ENCODE results near the gene SP100. TPM values are rescaled to one million over a fixed set of nuclear protein-coding genes. Genes with fewer than 3 reads are reported as not detected.
"Not testable (repeated sequence)": the region's sequence is repeated elsewhere in the genome, so short reads cannot be mapped to it uniquely, and the experiment has no call there.

Gene SP100
- total and polyA plus RNA-seq, 7 experiments from 2014 or later = 103 to 391 (median 211) TPM

GRCh38 chr2:230409316-230409715 lies 6.7 kb upstream of the SP100 start:
- ChIA-PET CTCF (interaction anchor here (0.6 to 0.7 kb wide), 2 partner anchors 65 to 107 kb away, joined by 4 to 5 read pairs; no protein-coding TSS in a partner anchor), POLR2A (interaction anchor here (1.9 kb wide), 1 partner anchor 389 kb away, joined by 5 read pairs; no protein-coding TSS in a partner anchor)
- not testable (repeated sequence) for H3K27me3 ChIP-seq (ENCODE audit: control insufficient read depth in 2 of 2, insufficient read depth in 2 of 2, low read length in 2 of 2); H3K4me3 ChIP-seq (ENCODE audit: low read length); H3K9me3 Mint-ChIP-seq; ATAC-seq; H3K27me3 Mint-ChIP-seq; H3K9me3 ChIP-seq (ENCODE audit: control insufficient read depth in 2 of 3, low read length in 3 of 3)
- peak overlapping the region; percentile 30 for H3K27ac ChIP-seq (ENCODE audit: low read depth, low read length)
- Mint-ChIP-seq H3K36me3 (peaks cover 17 to 34% (median 26%) of the 10 kb centered on the region in 5 donors), H3K4me3 (peak overlapping the region in 4 of 10 donors; percentile 58 to 100 (median 100)), H3K27ac (peak overlapping the region; percentile 44 to 99 (median 88)), H3K4me1 (peaks cover 23 to 79% (median 68%) of the 10 kb centered on the region in 7 donors)
- peak in 1 of 9 donors; percentile 13 for DNase-seq
- peaks cover 15 to 23% of the 10 kb centered on the region in 2 donors for H3K4me1 ChIP-seq (ENCODE audit: control insufficient read depth in 2 of 2, insufficient read depth in 2 of 2, low read length in 2 of 2)
- H3K36me3 ChIP-seq (ENCODE audit: control insufficient read depth in 2 of 3, insufficient read depth in 3 of 3, low read length in 3 of 3) = peaks cover 0 to 18% (median 0%) of the 10 kb centered on the region in 3 experiments
- intact Hi-C loops (cut with micrococcal nuclease) = loop anchor here in 1 of 2 donors (5.0 kb wide), 1 partner anchor 33 kb away; no protein-coding TSS in a partner anchor

GRCh38 chr2:230410263-230410662 lies 5.7 kb upstream of the SP100 start:
- Mint-ChIP-seq H3K27me3 (no peaks in the 10 kb centered on the region), H3K4me3 (peak overlapping the region; percentile 94 to 100 (median 100)), H3K4me1 (peaks cover 30 to 88% (median 78%) of the 10 kb centered on the region in 7 donors), H3K27ac (peak overlapping the region; percentile 97 to 100 (median 99)), H3K9me3 (no peaks in the 10 kb centered on the region), H3K36me3 (peaks cover 8 to 28% (median 18%) of the 10 kb centered on the region in 5 donors)
- peak overlapping the region; percentile 85 for H3K27ac ChIP-seq (ENCODE audit: low read depth, low read length)
- CTCF ChIA-PET = interaction anchor here (1.0 kb wide), 1 partner anchor 150 kb away, joined by 3 read pairs; no protein-coding TSS in a partner anchor
- no peak overlapping the region for H3K4me3 ChIP-seq (ENCODE audit: low read length)
- DNase-seq (no peak), ATAC-seq (no peak)
- intact Hi-C loops (cut with micrococcal nuclease) = loop anchor here (10.0 kb wide), 4 partner anchors 385 to 1295 kb away; partner anchors contain the start of genes FBXO36 (in 1 of the 2), PSMD1 (in 1 of the 2), PTMA (in 1 of the 2) and TRIP12 (in 1 of the 2)
- H3K27me3 ChIP-seq (ENCODE audit: control insufficient read depth in 2 of 2, insufficient read depth in 2 of 2, low read length in 2 of 2) = no peaks in the 10 kb centered on the region
- H3K4me1 ChIP-seq (ENCODE audit: control insufficient read depth in 2 of 2, insufficient read depth in 2 of 2, low read length in 2 of 2) = peaks cover 21 to 26% of the 10 kb centered on the region in 2 donors
- POLR2A ChIA-PET = interaction anchor here (0.7 to 1.9 kb wide), 2 partner anchors 48 to 388 kb away, joined by 3 to 5 read pairs; no protein-coding TSS in a partner anchor
- H3K9me3 ChIP-seq (ENCODE audit: control insufficient read depth in 2 of 3, low read length in 3 of 3) = no peaks in the 10 kb centered on the region
- H3K36me3 ChIP-seq (ENCODE audit: control insufficient read depth in 2 of 3, insufficient read depth in 3 of 3, low read length in 3 of 3) = peaks cover 0 to 13% (median 0%) of the 10 kb centered on the region in 3 experiments

GRCh38 chr2:230410861-230411569 lies 5.0 kb upstream of the SP100 start:
- Mint-ChIP-seq H3K27ac (peak overlapping the region; percentile 97 to 100 (median 99)), H3K27me3 (no peaks in the 10 kb centered on the region), H3K4me1 (peaks cover 30 to 95% (median 85%) of the 10 kb centered on the region in 7 donors), H3K36me3 (peaks cover 4 to 22% (median 12%) of the 10 kb centered on the region in 5 donors), H3K4me3 (peak overlapping the region; percentile 94 to 100 (median 100)), H3K9me3 (no peaks in the 10 kb centered on the region)
- Histone ChIP-seq H3K4me3 (ENCODE audit: low read length) (peak overlapping the region; percentile 96), H3K9me3 (ENCODE audit: control insufficient read depth in 2 of 3, low read length in 3 of 3) (no peaks in the 10 kb centered on the region), H3K27ac (ENCODE audit: low read depth, low read length) (peak overlapping the region; percentile 85), H3K27me3 (ENCODE audit: control insufficient read depth in 2 of 2, insufficient read depth in 2 of 2, low read length in 2 of 2) (no peaks in the 10 kb centered on the region), H3K4me1 (ENCODE audit: control insufficient read depth in 2 of 2, insufficient read depth in 2 of 2, low read length in 2 of 2) (peaks cover 26 to 29% of the 10 kb centered on the region in 2 donors), H3K36me3 (ENCODE audit: control insufficient read depth in 2 of 3, insufficient read depth in 3 of 3, low read length in 3 of 3) (peaks cover 0 to 6% (median 0%) of the 10 kb centered on the region in 3 experiments)
- intact Hi-C loops (cut with micrococcal nuclease) = loop anchor here (1.0 to 10.0 kb wide), 6 partner anchors 84 to 1294 kb away; partner anchors contain the start of genes FBXO36 (in 1 of the 2), PSMD1 (in 1 of the 2), PTMA (in 1 of the 2) and SP140L (in 1 of the 2)
- ChIA-PET POLR2A (interaction anchor here (0.6 to 1.9 kb wide), 4 partner anchors 22 to 388 kb away, joined by 3 to 5 read pairs (median 4); no protein-coding TSS in a partner anchor), CTCF (interaction anchor here (0.6 to 1.0 kb wide), 2 partner anchors 115 to 151 kb away, joined by 3 read pairs; no protein-coding TSS in a partner anchor)
- ATAC-seq = no peak
- DNase-seq = peak in 2 of 9 donors; percentile 23 to 27

- Mint-ChIP-seq H3K4me3 (peak overlapping the region; percentile 94 to 100 (median 100)), H3K4me1 (peaks cover 30 to 92% (median 84%) of the 10 kb centered on the region in 7 donors), H3K36me3 (peaks cover 0 to 20% (median 4%) of the 10 kb centered on the region in 5 donors), H3K27ac (peak overlapping the region; percentile 97 to 100 (median 99)), H3K9me3 (no peaks in the 10 kb centered on the region), H3K27me3 (no peaks in the 10 kb centered on the region)
- ChIA-PET POLR2A (interaction anchor here (0.6 to 1.3 kb wide), 3 partner anchors 23 to 185 kb away, joined by 3 to 5 read pairs (median 3); no protein-coding TSS in a partner anchor), CTCF (interaction anchor here (0.5 to 1.1 kb wide), 3 partner anchors 116 to 385 kb away, joined by 3 read pairs; no protein-coding TSS in a partner anchor)
- intact Hi-C loops (cut with micrococcal nuclease) = loop anchor here (1.0 to 10.0 kb wide), 6 partner anchors 84 to 1293 kb away; partner anchors contain the start of genes FBXO36 (in 1 of the 2), PSMD1 (in 1 of the 2), PTMA (in 1 of the 2) and SP140L (in 1 of the 2)
- Histone ChIP-seq H3K27me3 (ENCODE audit: control insufficient read depth in 2 of 2, insufficient read depth in 2 of 2, low read length in 2 of 2) (no peaks in the 10 kb centered on the region), H3K9me3 (ENCODE audit: control insufficient read depth in 2 of 3, low read length in 3 of 3) (no peaks in the 10 kb centered on the region), H3K4me1 (ENCODE audit: control insufficient read depth in 2 of 2, insufficient read depth in 2 of 2, low read length in 2 of 2) (peaks cover 26 to 29% of the 10 kb centered on the region in 2 donors), H3K27ac (ENCODE audit: low read depth, low read length) (peak overlapping the region; percentile 85), H3K36me3 (ENCODE audit: control insufficient read depth in 2 of 3, insufficient read depth in 3 of 3, low read length in 3 of 3) (peaks cover 0 to 2% (median 0%) of the 10 kb centered on the region in 3 experiments), H3K4me3 (ENCODE audit: low read length) (peak overlapping the region; percentile 96)
- ATAC-seq (peak; percentile 80), DNase-seq (peak; percentile 47 to 81 (median 61))
Observed at GRCh38 chr2:230411570-230412370, 4.2 kb upstream of the SP100 start.

- peak overlapping the region; percentile 94 to 100 (median 100) for H3K4me3 Mint-ChIP-seq
- H3K27me3 ChIP-seq (ENCODE audit: control insufficient read depth in 2 of 2, insufficient read depth in 2 of 2, low read length in 2 of 2) = no peaks in the 10 kb centered on the region
- DNase-seq (no peak), ATAC-seq (peak; percentile 3)
- H3K36me3 Mint-ChIP-seq = peaks cover 0 to 15% (median 0%) of the 10 kb centered on the region in 5 donors
- ChIA-PET CTCF (interaction anchor here (0.5 to 1.1 kb wide), 2 partner anchors 198 to 385 kb away, joined by 3 read pairs; no protein-coding TSS in a partner anchor), POLR2A (interaction anchor here (0.7 to 1.3 kb wide), 2 partner anchors 10 to 186 kb away, joined by 3 to 4 read pairs; no protein-coding TSS in a partner anchor)
- H3K27ac ChIP-seq (ENCODE audit: low read depth, low read length) = peak overlapping the region; percentile 85
- intact Hi-C loops (cut with micrococcal nuclease) = loop anchor here (10.0 kb wide), 4 partner anchors 382 to 1292 kb away; partner anchors contain the start of genes FBXO36 (in 1 of the 2), PSMD1 (in 1 of the 2), PTMA (in 1 of the 2) and TRIP12 (in 1 of the 2)
- H3K4me1 ChIP-seq (ENCODE audit: control insufficient read depth in 2 of 2, insufficient read depth in 2 of 2, low read length in 2 of 2) = peaks cover 26 to 29% of the 10 kb centered on the region in 2 donors
- no peaks in the 10 kb centered on the region for H3K9me3 Mint-ChIP-seq
- H3K27me3 Mint-ChIP-seq = no peaks in the 10 kb centered on the region
- no peaks in the 10 kb centered on the region for H3K9me3 ChIP-seq (ENCODE audit: control insufficient read depth in 2 of 3, low read length in 3 of 3)
- no peaks in the 10 kb centered on the region for H3K36me3 ChIP-seq (ENCODE audit: control insufficient read depth in 2 of 3, insufficient read depth in 3 of 3, low read length in 3 of 3)
- peak overlapping the region; percentile 97 to 100 (median 99) for H3K27ac Mint-ChIP-seq
- H3K4me1 Mint-ChIP-seq = peaks cover 30 to 90% (median 82%) of the 10 kb centered on the region in 7 donors
- peak overlapping the region; percentile 96 for H3K4me3 ChIP-seq (ENCODE audit: low read length)
Observed at GRCh38 chr2:230412371-230412711, 3.7 kb upstream of the SP100 start.

Data from naive thymus-derived CD4-positive, alpha-beta T cell (primary cell).